Measurements from ENCODE around the gene EPHB1. TPM values are rescaled to one million over a fixed set of nuclear protein-coding genes. Genes with fewer than 3 reads are reported as not detected.
"Not testable (repeated sequence)": the region's sequence is repeated elsewhere in the genome, so short reads cannot be mapped to it uniquely, and the experiment has no call there.

The EPHB1 gene
- total and polyA plus RNA-seq, 2 of the 13 experiments (the other 11 are each of a cell fraction or from before 2014, with no cell fraction given): 0.07 to 0.21 TPM

GRCh38 chr3:135114551-135114950 is 319.5 kb downstream of the EPHB1 start:
- CTCF ChIA-PET (ENCODE audit: low intra/inter-chr PET ratio, low total read pairs); H3K4me1 ChIP-seq (ENCODE audit: insufficient read depth, low read length); H2AFZ ChIP-seq (ENCODE audit: low read length); DNase-seq (ENCODE audit: low spot score); H3K4me2 ChIP-seq (ENCODE audit: low read depth, low read length); H3K4me3 ChIP-seq (replicated peaks in 1 of 3; ENCODE audit: insufficient read depth in 1 of 3, low read depth in 2 of 3, low read length in 3 of 3); BruUV-seq (replicated peaks); FAIRE-seq; H3K36me3 ChIP-seq (replicated peaks in 1 of 2; ENCODE audit: control insufficient read depth in 1 of 2, insufficient read depth in 2 of 2, low read length in 2 of 2); H3K9me3 ChIP-seq (ENCODE audit: low read length); H3K79me2 ChIP-seq (ENCODE audit: insufficient read depth, low read length); H3K27me3 ChIP-seq (ENCODE audit: control insufficient read depth in 1 of 2, insufficient read depth in 2 of 2, low read length in 2 of 2); H4K20me1 ChIP-seq (ENCODE audit: insufficient read depth, low read length); intact Hi-C loops (cut with micrococcal nuclease; ENCODE audit: unreplicated experiment); H3K9ac ChIP-seq (ENCODE audit: insufficient read depth, low read depth, low read length); ATAC-seq; POLR2A ChIA-PET; in situ Hi-C loops (cut with HindIII; ENCODE audit: extremely low pct_ligation_motif_present, low pct_unique_long_range_greater_than_20kb); H3K27ac ChIP-seq (ENCODE audit: extremely low read length, insufficient read depth, low read length): not testable (repeated sequence)
- WGBS (ENCODE audit: low lambda C conversion rate): 38% methylated on average over 4 of the region's 4 CpGs

GRCh38 chr3:135117977-135118376 is 322.9 kb downstream of the EPHB1 start:
- no peaks in the 10 kb centered on the region for H4K20me1 ChIP-seq (ENCODE audit: insufficient read depth, low read length)
- CTCF ChIA-PET (ENCODE audit: low intra/inter-chr PET ratio, low total read pairs): no interaction called here
- no peak overlapping the region for H3K4me3 ChIP-seq (replicated peaks in 1 of 3; ENCODE audit: insufficient read depth in 1 of 3, low read depth in 2 of 3, low read length in 3 of 3)
- intact Hi-C loops (cut with micrococcal nuclease; ENCODE audit: unreplicated experiment): no loop called here
- H3K27me3 ChIP-seq (ENCODE audit: control insufficient read depth in 1 of 2, insufficient read depth in 2 of 2, low read length in 2 of 2): no peaks in the 10 kb centered on the region
- no TSS peak for BruUV-seq (replicated peaks)
- H3K4me2 ChIP-seq (ENCODE audit: low read depth, low read length): no peak overlapping the region
- no peak for ATAC-seq
- no peaks in the 10 kb centered on the region for H3K79me2 ChIP-seq (ENCODE audit: insufficient read depth, low read length)
- no peaks in the 10 kb centered on the region for H3K36me3 ChIP-seq (replicated peaks in 1 of 2; ENCODE audit: control insufficient read depth in 1 of 2, insufficient read depth in 2 of 2, low read length in 2 of 2)
- in situ Hi-C loops (cut with HindIII; ENCODE audit: extremely low pct_ligation_motif_present, low pct_unique_long_range_greater_than_20kb): no loop called here
- no peak overlapping the region for H3K9ac ChIP-seq (ENCODE audit: insufficient read depth, low read depth, low read length)
- no peaks in the 10 kb centered on the region for H3K9me3 ChIP-seq (ENCODE audit: low read length)
- FAIRE-seq: no peak
- H3K4me1 ChIP-seq (ENCODE audit: insufficient read depth, low read length): no peaks in the 10 kb centered on the region
- H3K27ac ChIP-seq (ENCODE audit: extremely low read length, insufficient read depth, low read length): no peak overlapping the region
- no peak for DNase-seq (ENCODE audit: low spot score)
- TF ChIP-seq RORA (CRISPR knock-in tag; IDR thresholded peaks at IDR 0.05): no peak
- no peak for TF ChIP-seq ATF7 (IDR thresholded peaks at IDR 0.05)
- no peak for TF ChIP-seq ATF7 (CRISPR knock-in tag; IDR thresholded peaks at IDR 0.05)
- TF ChIP-seq CCAR2 (optimal IDR thresholded peaks at IDR 0.05; ENCODE audit: low read depth, low read length): no peak
- TF ChIP-seq XRCC5 (optimal IDR thresholded peaks at IDR 0.05; ENCODE audit: low read length): no peak
- TF ChIP-seq ZKSCAN8 (CRISPR knock-in tag; IDR thresholded peaks at IDR 0.05; ENCODE audit: borderline replicate concordance): no peak
- no peak for TF ChIP-seq ZNF3 (CRISPR knock-in tag; IDR thresholded peaks at IDR 0.05)
- no peak for TF ChIP-seq ZNF644 (CRISPR knock-in tag; IDR thresholded peaks at IDR 0.05; ENCODE audit: low read depth)
- TF ChIP-seq ZNF337 (CRISPR knock-in tag; IDR thresholded peaks at IDR 0.05; ENCODE audit: borderline replicate concordance, low read depth): no peak
- TF ChIP-seq ETV5 (CRISPR knock-in tag; IDR thresholded peaks at IDR 0.05; ENCODE audit: borderline replicate concordance): no peak
- TF ChIP-seq MYNN (CRISPR knock-in tag; IDR thresholded peaks at IDR 0.05; ENCODE audit: low read depth): no peak
- no peak for TF ChIP-seq ZBTB1 (CRISPR knock-in tag; IDR thresholded peaks at IDR 0.05; ENCODE audit: borderline replicate concordance)
- TF ChIP-seq ATRX (CRISPR knock-in tag; IDR thresholded peaks at IDR 0.05; ENCODE audit: borderline replicate concordance): no peak
- no peak for TF ChIP-seq HMGA1 (CRISPR knock-in tag; conservative IDR thresholded peaks at IDR 0.05)
- TF ChIP-seq DR1 (CRISPR knock-in tag; IDR thresholded peaks at IDR 0.05): no peak
- TF ChIP-seq EZH2 (conservative IDR thresholded peaks at IDR 0.05; ENCODE audit: low read depth, low read length): no peak
- TF ChIP-seq ZEB1 (IDR thresholded peaks at IDR 0.05; ENCODE audit: insufficient replicate concordance, low read depth): no peak
- TF ChIP-seq ATF7-NPFF (CRISPR knock-in tag; IDR thresholded peaks at IDR 0.05; ENCODE audit: low read depth): no peak
- TF ChIP-seq MTA3 (CRISPR knock-in tag; IDR thresholded peaks at IDR 0.05): no peak
- POLR2A ChIA-PET: no interaction called here
- H2AFZ ChIP-seq (ENCODE audit: low read length): no peak overlapping the region
- 0% methylated on average over 1 of the region's 5 CpGs for WGBS (ENCODE audit: low lambda C conversion rate)
